ENCODE data around the gene OAS2. TPM values are rescaled to one million over a fixed set of nuclear protein-coding genes. Genes with fewer than 3 reads are reported as not detected.

Gene OAS2
- total and polyA plus RNA-seq, 5 donors from 2014 or later: 58.2 to 82.2 (median 77.9) TPM

DNA sequence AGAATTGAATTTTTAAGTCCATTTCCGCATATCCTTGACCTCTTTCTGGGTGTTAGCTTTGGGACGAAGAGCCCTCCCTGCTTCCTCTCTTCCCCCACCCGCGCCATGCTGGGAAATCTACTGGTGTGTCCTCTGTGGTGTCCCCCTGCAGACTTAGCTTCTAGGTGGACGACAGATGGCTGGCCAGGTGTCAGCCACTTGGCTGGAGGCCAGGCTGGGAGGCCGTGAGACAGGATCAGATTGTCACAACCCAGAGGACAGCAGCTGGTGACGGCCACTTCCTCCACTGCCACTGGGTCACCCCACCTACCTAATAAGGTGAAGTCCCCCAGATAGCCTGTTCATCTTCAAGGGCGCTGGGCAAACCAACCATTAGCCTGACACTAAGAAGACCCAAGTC, 64.9 kb downstream of the OAS2 start:
- Histone ChIP-seq H3K36me3 (ENCODE audit: control insufficient read depth, insufficient read depth, low read length) (no peaks in the 10 kb centered on the region), H3K4me3 (ENCODE audit: low read depth, low read length) (no peak overlapping the region), H3K27ac (ENCODE audit: insufficient read depth, low read length, poor library complexity, severe bottlenecking) (no peak overlapping the region), H3K9me3 (ENCODE audit: control insufficient read depth in 2 of 2, low read length in 2 of 2) (no peaks in the 10 kb centered on the region), H3K4me1 (ENCODE audit: control insufficient read depth, insufficient read depth, low read length, poor library complexity, severe bottlenecking) (no peaks in the 10 kb centered on the region), H3K27me3 (ENCODE audit: control insufficient read depth, insufficient read depth, low read length) (peaks cover 2% of the 10 kb centered on the region)
- ATAC-seq (ENCODE audit: low read depth in 2 of 2): no peak
- Mint-ChIP-seq H3K4me1 (no peaks in the 10 kb centered on the region), H3K4me3 (no peak overlapping the region), H3K36me3 (no peaks in the 10 kb centered on the region), H3K27me3 (peaks cover 11% of the 10 kb centered on the region), H3K9me3 (no peaks in the 10 kb centered on the region), H3K27ac (no peak overlapping the region)
- DNase-seq: no peak

DNA sequence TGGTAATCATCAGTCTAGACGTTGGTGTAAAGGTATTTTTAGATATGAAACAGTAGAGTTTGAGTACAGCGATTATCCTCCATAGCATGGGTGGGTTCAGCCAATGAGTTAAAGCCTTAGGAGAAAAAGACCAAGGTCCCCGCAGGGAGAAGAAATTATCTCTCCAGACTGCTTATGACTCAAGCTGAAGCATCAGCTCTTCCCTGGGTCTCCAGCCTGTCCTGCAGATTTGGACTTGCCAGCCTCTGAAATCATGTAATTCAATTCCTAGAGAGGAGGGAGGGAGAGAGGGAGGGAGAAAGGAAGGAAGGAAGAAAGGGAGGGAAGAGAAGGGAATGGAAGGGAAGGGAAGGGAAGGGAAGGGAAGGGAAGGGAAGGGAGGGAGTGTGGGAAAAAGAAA, 66.2 kb downstream of the OAS2 start:
- H3K4me1 Mint-ChIP-seq: peaks cover 0 to 9% (median 2%) of the 10 kb centered on the region in 4 donors
- peaks cover 15% of the 10 kb centered on the region for H3K27me3 Mint-ChIP-seq
- peaks cover 5% of the 10 kb centered on the region for H3K4me1 ChIP-seq (ENCODE audit: control insufficient read depth, insufficient read depth, low read length, poor library complexity, severe bottlenecking)
- H3K9me3 ChIP-seq (ENCODE audit: control insufficient read depth in 2 of 2, low read length in 2 of 2): no peaks in the 10 kb centered on the region
- peaks cover 2% of the 10 kb centered on the region for H3K27me3 ChIP-seq (ENCODE audit: control insufficient read depth, insufficient read depth, low read length)
- no peak overlapping the region for H3K4me3 ChIP-seq (ENCODE audit: low read depth, low read length)
- no peak overlapping the region for H3K4me3 Mint-ChIP-seq
- no peak for ATAC-seq (ENCODE audit: low read depth in 2 of 2)
- no peaks in the 10 kb centered on the region for H3K36me3 ChIP-seq (ENCODE audit: control insufficient read depth, insufficient read depth, low read length)
- no peaks in the 10 kb centered on the region for H3K36me3 Mint-ChIP-seq
- H3K9me3 Mint-ChIP-seq: no peaks in the 10 kb centered on the region
- no peak overlapping the region for H3K27ac ChIP-seq (ENCODE audit: insufficient read depth, low read length, poor library complexity, severe bottlenecking)
- H3K27ac Mint-ChIP-seq: no peak overlapping the region
- no peak for DNase-seq

DNA sequence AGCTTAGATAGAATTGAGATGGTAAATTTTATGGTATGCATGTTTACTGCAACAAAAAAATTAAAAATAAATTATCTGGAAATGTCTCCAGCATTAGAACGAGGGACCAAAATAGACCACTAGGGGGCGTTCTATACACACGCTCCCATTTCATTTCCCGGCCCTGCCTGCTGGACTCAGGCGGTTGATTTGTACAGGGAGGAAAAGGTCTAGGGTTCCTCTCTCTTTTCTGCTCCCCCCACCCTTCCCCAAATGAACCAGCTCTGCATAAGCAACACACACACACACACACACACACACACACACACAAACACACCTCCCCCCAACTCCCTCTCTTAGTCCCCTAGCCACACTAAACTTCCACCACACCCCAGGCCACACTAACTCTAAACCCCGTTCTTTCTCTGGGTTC, 70.4 kb downstream of the OAS2 start:
- Histone ChIP-seq H3K27me3 (ENCODE audit: control insufficient read depth, insufficient read depth, low read length) (peaks cover 2% of the 10 kb centered on the region), H3K9me3 (ENCODE audit: control insufficient read depth in 2 of 2, low read length in 2 of 2) (no peaks in the 10 kb centered on the region), H3K4me3 (ENCODE audit: low read depth, low read length) (no peak overlapping the region), H3K4me1 (ENCODE audit: control insufficient read depth, insufficient read depth, low read length, poor library complexity, severe bottlenecking) (peaks cover 5% of the 10 kb centered on the region), H3K36me3 (ENCODE audit: control insufficient read depth, insufficient read depth, low read length) (no peaks in the 10 kb centered on the region), H3K27ac (ENCODE audit: insufficient read depth, low read length, poor library complexity, severe bottlenecking) (no peak overlapping the region)
- peak; percentile 74 to 78 for ATAC-seq (ENCODE audit: low read depth in 2 of 2)
- peak; percentile 39 to 72 (median 65) for DNase-seq
- H3K4me1 Mint-ChIP-seq: peaks cover 0 to 36% (median 14%) of the 10 kb centered on the region in 4 donors
- H3K9me3 Mint-ChIP-seq: no peaks in the 10 kb centered on the region
- peaks cover 8% of the 10 kb centered on the region for H3K27me3 Mint-ChIP-seq
- no peak overlapping the region for H3K4me3 Mint-ChIP-seq
- H3K36me3 Mint-ChIP-seq: no peaks in the 10 kb centered on the region
- no peak overlapping the region for H3K27ac Mint-ChIP-seq

DNA sequence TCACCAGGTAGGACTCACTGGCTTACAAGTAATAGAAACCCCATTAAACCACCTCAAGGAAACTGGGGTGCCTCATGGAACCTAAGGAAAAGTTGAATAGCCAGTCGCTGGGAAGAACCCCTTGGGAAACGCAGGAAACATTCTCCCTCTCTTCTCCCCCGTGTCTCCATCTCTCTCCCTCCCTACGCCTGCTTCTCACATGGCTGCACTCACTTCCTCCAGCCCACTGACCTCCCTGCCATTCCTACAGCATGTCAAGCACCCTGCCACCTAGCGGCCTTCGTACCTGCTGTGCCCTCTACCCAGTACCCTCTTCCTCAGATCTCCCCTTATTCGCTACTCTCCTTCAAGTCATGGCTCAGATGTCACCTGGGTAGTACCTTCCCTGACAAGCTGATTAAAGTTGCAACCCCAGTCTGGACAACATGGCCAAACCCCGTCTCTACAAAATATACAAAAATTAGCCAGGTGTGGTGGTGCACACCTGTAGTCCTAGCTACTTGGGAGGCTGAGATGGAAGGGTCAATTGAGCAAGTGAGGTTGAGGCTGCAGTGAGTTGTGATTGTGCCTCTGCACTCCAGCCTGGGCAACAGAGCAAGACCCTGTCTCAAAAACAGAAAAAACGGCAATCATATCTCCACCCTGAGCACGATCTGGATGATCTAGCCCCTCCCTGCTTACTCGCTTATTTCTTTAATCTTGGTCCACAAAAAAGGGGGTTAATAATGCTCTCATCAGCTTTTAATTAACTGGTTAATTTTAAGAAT, 71.8 kb downstream of the OAS2 start:
- Mint-ChIP-seq H3K36me3 (no peaks in the 10 kb centered on the region), H3K9me3 (no peaks in the 10 kb centered on the region), H3K27me3 (peaks cover 11% of the 10 kb centered on the region), H3K27ac (no peak overlapping the region), H3K4me3 (no peak overlapping the region), H3K4me1 (peaks cover 0 to 47% (median 18%) of the 10 kb centered on the region in 4 donors)
- Histone ChIP-seq H3K4me1 (ENCODE audit: control insufficient read depth, insufficient read depth, low read length, poor library complexity, severe bottlenecking) (peaks cover 7% of the 10 kb centered on the region), H3K27me3 (ENCODE audit: control insufficient read depth, insufficient read depth, low read length) (peaks cover 4% of the 10 kb centered on the region), H3K27ac (ENCODE audit: insufficient read depth, low read length, poor library complexity, severe bottlenecking) (no peak overlapping the region), H3K4me3 (ENCODE audit: low read depth, low read length) (no peak overlapping the region), H3K9me3 (ENCODE audit: control insufficient read depth in 2 of 2, low read length in 2 of 2) (no peaks in the 10 kb centered on the region), H3K36me3 (ENCODE audit: control insufficient read depth, insufficient read depth, low read length) (no peaks in the 10 kb centered on the region)
- DNase-seq: no peak
- ATAC-seq (ENCODE audit: low read depth in 2 of 2): no peak

DNA sequence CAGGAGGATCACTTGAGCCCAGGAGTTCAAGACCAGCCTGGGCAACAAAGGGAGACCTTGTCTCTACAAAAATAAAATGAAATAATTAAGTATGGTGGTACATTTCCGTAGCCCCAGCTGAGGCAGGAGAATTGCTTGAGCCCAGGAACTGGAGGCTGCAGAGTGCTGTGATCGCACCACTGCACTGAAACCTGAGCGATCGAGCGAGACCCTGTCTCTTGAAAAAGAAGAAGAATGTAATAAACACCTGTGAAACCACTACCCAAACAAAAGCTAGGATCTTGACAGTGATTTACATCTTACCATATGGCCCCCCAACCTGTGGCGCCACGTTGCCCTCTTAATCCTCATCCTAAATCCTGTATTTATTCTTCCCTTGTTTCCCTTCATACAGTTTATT, 72.5 kb downstream of the OAS2 start:
- Histone ChIP-seq H3K27ac (ENCODE audit: insufficient read depth, low read length, poor library complexity, severe bottlenecking) (no peak overlapping the region), H3K4me3 (ENCODE audit: low read depth, low read length) (no peak overlapping the region), H3K36me3 (ENCODE audit: control insufficient read depth, insufficient read depth, low read length) (no peaks in the 10 kb centered on the region), H3K9me3 (ENCODE audit: control insufficient read depth in 2 of 2, low read length in 2 of 2) (no peaks in the 10 kb centered on the region), H3K27me3 (ENCODE audit: control insufficient read depth, insufficient read depth, low read length) (peaks cover 4% of the 10 kb centered on the region), H3K4me1 (ENCODE audit: control insufficient read depth, insufficient read depth, low read length, poor library complexity, severe bottlenecking) (peaks cover 11% of the 10 kb centered on the region)
- Mint-ChIP-seq H3K27ac (no peak overlapping the region), H3K36me3 (no peaks in the 10 kb centered on the region), H3K27me3 (peaks cover 12% of the 10 kb centered on the region), H3K9me3 (no peaks in the 10 kb centered on the region), H3K4me1 (peaks cover 0 to 49% (median 19%) of the 10 kb centered on the region in 4 donors), H3K4me3 (no peak overlapping the region)
- no peak for DNase-seq
- ATAC-seq (ENCODE audit: low read depth in 2 of 2): no peak

DNA sequence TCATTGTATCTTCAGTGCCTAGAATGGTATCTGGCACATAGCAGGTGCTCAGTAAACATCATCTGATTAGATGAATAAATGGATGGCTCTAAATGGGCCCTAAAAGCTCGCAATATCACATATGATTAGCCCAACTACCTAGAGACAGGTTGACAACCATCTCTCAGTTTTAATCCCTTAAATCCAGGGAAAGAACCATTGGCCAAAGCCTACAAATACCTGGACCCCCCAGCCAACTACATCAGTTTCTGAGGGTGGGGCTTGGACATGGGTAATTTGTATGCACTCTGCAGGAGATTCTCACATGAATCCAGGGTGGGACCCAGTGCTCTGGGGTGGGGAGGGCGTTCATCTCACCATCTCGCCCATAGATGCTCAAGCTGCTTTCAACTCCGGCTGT, 73.4 kb downstream of the OAS2 start:
- Mint-ChIP-seq H3K9me3 (no peaks in the 10 kb centered on the region), H3K4me1 (peaks cover 0 to 54% (median 22%) of the 10 kb centered on the region in 4 donors), H3K4me3 (no peak overlapping the region), H3K27ac (peak overlapping the region in 1 of 3 donors; percentile 11), H3K27me3 (peaks cover 12% of the 10 kb centered on the region), H3K36me3 (no peaks in the 10 kb centered on the region)
- Histone ChIP-seq H3K36me3 (ENCODE audit: control insufficient read depth, insufficient read depth, low read length) (no peaks in the 10 kb centered on the region), H3K9me3 (ENCODE audit: control insufficient read depth in 2 of 2, low read length in 2 of 2) (no peaks in the 10 kb centered on the region), H3K27me3 (ENCODE audit: control insufficient read depth, insufficient read depth, low read length) (peaks cover 2% of the 10 kb centered on the region), H3K4me1 (ENCODE audit: control insufficient read depth, insufficient read depth, low read length, poor library complexity, severe bottlenecking) (peaks cover 20% of the 10 kb centered on the region), H3K4me3 (ENCODE audit: low read depth, low read length) (no peak overlapping the region), H3K27ac (ENCODE audit: insufficient read depth, low read length, poor library complexity, severe bottlenecking) (no peak overlapping the region)
- ATAC-seq (ENCODE audit: low read depth in 2 of 2) (no peak), DNase-seq (no peak)

DNA sequence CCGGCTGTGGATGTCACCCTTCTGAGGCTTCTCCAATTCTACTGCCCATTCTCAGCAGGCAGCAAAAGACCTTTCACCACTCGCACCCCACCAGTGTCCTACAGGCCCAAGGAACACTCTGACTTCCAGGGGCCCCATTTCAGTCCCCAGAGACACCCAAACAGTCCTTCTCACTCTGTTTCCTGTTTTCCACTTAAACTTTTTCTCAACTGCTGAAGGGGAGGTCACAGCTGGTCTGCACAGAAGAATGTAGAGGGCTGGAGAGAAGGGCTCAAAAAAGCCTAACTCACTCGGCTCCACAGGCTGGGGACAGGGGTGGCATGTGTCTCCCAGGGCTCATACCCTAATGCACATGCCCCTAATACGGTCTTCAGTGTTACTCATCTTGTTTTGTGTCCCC, 74.0 kb downstream of the OAS2 start:
- peak overlapping the region in 2 of 3 donors; percentile 21 to 40 for H3K27ac Mint-ChIP-seq
- no peak overlapping the region for H3K4me3 ChIP-seq (ENCODE audit: low read depth, low read length)
- no peak overlapping the region for H3K4me3 Mint-ChIP-seq
- H3K27ac ChIP-seq (ENCODE audit: insufficient read depth, low read length, poor library complexity, severe bottlenecking): no peak overlapping the region
- H3K36me3 Mint-ChIP-seq: no peaks in the 10 kb centered on the region
- H3K27me3 ChIP-seq (ENCODE audit: control insufficient read depth, insufficient read depth, low read length): peaks cover 2% of the 10 kb centered on the region
- H3K9me3 Mint-ChIP-seq: no peaks in the 10 kb centered on the region
- no peaks in the 10 kb centered on the region for H3K36me3 ChIP-seq (ENCODE audit: control insufficient read depth, insufficient read depth, low read length)
- no peak for ATAC-seq (ENCODE audit: low read depth in 2 of 2)
- DNase-seq: no peak
- H3K4me1 ChIP-seq (ENCODE audit: control insufficient read depth, insufficient read depth, low read length, poor library complexity, severe bottlenecking): peaks cover 25% of the 10 kb centered on the region
- peaks cover 0 to 54% (median 22%) of the 10 kb centered on the region in 4 donors for H3K4me1 Mint-ChIP-seq
- peaks cover 12% of the 10 kb centered on the region for H3K27me3 Mint-ChIP-seq
- H3K9me3 ChIP-seq (ENCODE audit: control insufficient read depth in 2 of 2, low read length in 2 of 2): no peaks in the 10 kb centered on the region

DNA sequence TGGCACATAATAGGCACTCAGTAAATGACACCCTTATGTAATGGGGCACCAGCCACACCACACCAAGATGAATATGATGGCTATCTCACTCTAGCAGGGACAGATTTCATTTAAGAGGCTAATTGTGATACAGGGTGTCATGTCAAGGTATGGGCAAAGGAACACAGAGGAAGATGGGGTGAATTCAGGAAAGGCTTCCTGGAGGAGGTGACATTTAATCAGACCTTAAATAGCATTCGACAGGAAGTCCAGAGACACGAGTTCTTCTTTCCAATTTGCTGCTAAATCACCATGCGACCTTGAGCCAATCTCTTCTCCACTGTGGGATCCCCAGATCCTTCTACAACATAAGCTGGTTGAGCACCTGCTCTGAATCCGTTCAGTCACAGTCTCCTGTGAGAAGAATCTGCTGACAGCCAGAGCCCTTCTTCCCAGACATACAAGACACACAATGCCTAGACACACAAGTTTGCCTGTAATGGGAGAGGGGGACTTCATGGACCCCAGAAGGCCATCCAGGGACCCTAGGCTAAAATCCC, 76.7 kb downstream of the OAS2 start:
- no peak for DNase-seq
- Histone ChIP-seq H3K4me3 (ENCODE audit: low read depth, low read length) (no peak overlapping the region), H3K9me3 (ENCODE audit: control insufficient read depth in 2 of 2, low read length in 2 of 2) (no peaks in the 10 kb centered on the region), H3K27me3 (ENCODE audit: control insufficient read depth, insufficient read depth, low read length) (peaks cover 2% of the 10 kb centered on the region), H3K36me3 (ENCODE audit: control insufficient read depth, insufficient read depth, low read length) (no peaks in the 10 kb centered on the region), H3K27ac (ENCODE audit: insufficient read depth, low read length, poor library complexity, severe bottlenecking) (no peak overlapping the region), H3K4me1 (ENCODE audit: control insufficient read depth, insufficient read depth, low read length, poor library complexity, severe bottlenecking) (peaks cover 28% of the 10 kb centered on the region)
- no peak for ATAC-seq (ENCODE audit: low read depth in 2 of 2)
- Mint-ChIP-seq H3K27ac (peak overlapping the region in 2 of 3 donors; percentile 15 to 48), H3K9me3 (no peaks in the 10 kb centered on the region), H3K4me3 (peak overlapping the region; percentile 46 to 84 (median 80)), H3K4me1 (peaks cover 0 to 46% (median 20%) of the 10 kb centered on the region in 4 donors), H3K27me3 (peaks cover 8% of the 10 kb centered on the region), H3K36me3 (no peaks in the 10 kb centered on the region)
